Measurements from ENCODE around the gene MDK.

Gene MDK

GRCh38 chr11:46383974-46384701 lies 2.7 kb downstream of the MDK start:
- DNase-seq, result no peak

DNA sequence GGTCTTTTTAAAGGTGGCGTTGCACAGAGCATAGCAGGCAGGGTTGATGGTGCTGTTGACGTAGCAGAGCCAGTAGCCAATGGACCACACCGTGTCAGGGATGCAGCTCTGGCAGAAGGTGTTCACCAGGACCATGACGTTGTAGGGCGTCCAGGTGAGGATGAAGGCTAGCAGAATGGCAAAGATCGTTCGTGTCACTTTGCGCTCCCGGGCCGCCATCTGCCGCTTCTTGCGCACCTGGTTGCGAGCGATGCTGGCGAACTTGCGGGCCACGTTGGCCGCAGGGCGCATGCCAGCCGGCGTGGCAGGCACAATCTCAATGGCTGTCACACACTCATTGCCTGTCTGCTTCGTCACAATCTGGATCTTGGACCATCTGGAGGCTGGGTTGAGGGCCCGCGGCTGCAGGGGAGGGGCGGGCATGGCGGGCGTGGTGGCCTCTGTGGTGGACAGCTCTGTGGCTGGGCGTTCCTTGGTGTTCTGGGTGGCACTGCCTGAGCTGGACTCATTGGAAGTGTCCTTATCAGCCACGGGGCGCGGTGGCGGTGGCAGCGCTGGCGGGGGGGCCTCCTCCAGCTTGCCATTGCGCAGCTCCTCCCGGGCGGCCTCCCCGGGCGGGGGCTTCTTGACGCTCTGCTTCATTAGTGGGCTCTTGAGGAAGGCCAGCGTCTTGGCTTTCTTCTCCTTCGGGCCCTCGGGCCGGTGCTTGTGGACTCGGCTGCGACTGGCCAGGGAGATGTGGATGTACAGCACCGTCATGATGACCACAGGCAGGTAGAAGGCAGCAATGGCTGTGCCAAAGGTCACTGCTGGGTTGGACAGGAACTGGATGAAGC lies 3.9 kb downstream of the MDK start:
- no peak for DNase-seq

DNA sequence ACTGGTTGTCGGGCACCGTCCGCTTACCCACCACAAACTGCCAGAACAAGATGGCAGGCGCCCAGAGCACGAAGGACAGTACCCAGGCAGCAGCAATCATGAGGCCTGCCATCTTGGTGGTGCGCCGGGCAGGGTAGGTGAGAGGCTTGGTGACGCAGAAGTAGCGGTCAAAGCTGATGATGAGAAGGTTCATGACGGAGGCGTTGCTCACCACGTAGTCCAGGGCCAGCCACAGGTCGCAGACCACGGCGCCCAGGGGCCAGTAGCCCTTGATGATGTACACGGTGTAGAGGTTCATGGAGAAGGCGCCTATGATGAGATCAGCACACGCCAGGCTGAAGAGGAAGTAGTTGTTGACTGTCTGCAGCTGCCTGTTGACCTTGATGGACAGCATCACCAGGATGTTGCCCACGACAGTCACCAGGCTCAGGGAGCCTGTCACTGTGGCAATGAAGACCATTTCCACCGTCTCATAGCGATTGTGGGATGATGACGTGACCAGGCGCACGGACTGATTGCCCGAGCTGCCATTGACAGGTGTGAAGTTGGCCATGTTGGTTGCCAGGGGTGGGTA lies 4.6 kb downstream of the MDK start:
- no peak for DNase-seq

DNA sequence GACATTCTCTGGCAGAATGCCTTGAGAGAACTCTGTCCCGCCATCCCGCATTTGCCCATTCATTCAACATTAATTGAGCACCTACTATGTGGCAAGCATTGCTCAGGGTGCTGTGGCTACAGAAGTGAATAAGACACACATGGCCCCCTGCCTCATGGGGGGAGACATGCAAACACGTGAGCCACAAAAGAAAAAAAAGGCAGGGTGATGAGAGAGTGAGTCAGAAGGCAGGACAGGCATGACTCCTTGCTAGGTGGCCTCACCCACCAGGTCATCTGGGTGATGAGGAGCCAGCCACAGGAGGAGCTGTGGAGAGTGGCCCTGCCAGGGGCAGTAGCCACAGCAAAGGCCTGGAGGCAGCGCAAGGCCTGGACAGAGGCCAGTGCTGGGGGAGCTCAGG lies 5.2 kb downstream of the MDK start:
- no peak for DNase-seq

- no peak for DNase-seq
Measured at GRCh38 chr11:46387456-46387855, 6.0 kb downstream of the MDK start.

DNA sequence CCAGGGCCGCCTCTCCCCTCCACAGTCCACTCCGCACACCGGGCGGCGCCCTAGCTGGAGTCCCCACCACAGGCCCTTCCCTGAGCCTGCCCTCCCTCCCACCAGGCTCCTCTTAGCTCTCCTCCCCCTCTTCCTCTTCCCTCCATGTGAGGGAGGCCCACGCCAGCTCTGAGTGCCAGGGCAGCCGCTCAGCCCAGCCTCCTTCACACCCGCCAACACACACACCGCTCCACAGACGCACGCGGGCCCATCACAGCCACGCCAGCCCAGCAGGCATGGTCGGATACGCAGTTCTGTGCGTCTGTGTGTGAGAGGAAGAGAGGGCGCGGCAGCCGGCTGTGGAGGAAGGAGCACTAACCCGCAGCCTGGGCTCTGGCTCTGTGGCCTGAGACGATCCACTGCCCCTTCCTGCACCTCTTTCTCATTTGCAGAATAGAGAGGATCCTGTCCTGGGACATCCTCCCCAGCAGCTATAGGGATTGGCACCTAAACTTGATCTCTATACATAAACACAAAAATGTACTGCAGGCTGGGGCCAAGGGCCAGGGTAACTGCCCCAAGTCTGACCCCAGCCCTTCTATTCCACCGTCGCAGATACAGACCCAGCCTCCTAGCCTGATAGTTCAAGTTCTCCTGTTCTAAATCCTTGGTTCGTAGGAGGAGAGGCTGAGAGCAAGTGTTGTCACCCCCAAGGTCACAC lies 6.6 kb downstream of the MDK start:
- no peak for DNase-seq

DNA sequence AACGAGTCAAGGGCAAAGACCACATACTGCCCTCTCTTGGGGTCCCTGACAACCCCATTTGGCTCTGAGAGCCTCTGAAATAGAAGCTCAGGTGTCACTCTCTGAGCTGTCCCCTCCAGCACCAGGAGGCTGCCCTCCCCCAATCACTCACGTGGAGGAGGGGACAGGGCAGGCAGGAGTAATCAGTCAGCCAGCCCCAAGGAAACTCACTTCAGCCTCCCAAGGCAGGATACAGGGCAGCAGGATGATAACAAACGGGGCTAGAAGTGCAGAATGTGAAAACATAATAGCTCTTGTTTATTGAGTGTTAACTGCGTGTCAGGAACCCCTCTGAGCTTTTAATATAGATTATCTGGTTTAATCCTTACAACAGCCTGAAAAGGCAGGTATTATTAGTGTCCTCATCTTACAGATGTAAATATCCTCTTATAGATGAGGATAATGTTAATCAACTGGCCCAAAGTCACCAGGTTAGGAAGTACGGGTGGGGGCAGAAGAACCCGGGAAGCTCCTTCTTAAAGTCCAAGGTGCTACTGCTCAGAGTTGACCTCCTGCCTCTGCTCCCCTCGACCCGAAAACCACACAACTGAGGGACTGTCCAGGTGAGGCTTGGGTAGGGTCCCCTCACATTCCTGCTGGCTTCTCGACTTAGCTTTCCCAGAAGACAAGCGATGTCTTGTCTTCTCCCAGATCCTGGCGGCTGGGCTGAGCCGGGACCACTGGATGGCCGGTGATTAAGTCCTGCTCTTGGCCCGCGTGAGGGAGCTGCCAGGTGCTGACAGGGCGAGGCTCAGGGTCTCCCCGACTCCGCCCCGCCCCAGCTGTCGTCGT lies 7.4 kb downstream of the MDK start:
- DNase-seq, result no peak

- no peak for DNase-seq
Measured at GRCh38 chr11:46389450-46390330, 8.2 kb downstream of the MDK start.

- DNase-seq, result no peak
Measured at GRCh38 chr11:46390331-46391171, 9.1 kb downstream of the MDK start.

DNA sequence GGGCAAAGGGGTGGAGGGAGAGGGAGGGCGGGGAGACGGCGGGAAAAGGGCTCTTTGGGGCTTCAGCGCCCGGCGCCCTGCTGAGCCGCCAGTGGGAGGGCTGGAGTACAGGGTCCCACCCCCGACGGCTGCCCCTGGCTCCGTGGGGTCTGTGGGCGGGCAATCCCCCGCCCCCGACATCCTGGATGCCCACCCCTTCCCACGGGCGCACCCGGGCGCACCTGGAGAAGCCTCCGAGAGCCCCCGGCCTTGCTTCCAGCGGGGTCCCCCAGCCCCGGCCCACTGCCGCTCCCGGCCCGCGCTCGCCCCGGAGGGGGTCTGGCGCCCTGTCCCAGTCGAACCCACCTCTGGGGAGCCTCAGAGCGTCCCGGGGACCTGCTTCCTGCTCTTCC lies 9.7 kb downstream of the MDK start:
- no peak for DNase-seq

DNA sequence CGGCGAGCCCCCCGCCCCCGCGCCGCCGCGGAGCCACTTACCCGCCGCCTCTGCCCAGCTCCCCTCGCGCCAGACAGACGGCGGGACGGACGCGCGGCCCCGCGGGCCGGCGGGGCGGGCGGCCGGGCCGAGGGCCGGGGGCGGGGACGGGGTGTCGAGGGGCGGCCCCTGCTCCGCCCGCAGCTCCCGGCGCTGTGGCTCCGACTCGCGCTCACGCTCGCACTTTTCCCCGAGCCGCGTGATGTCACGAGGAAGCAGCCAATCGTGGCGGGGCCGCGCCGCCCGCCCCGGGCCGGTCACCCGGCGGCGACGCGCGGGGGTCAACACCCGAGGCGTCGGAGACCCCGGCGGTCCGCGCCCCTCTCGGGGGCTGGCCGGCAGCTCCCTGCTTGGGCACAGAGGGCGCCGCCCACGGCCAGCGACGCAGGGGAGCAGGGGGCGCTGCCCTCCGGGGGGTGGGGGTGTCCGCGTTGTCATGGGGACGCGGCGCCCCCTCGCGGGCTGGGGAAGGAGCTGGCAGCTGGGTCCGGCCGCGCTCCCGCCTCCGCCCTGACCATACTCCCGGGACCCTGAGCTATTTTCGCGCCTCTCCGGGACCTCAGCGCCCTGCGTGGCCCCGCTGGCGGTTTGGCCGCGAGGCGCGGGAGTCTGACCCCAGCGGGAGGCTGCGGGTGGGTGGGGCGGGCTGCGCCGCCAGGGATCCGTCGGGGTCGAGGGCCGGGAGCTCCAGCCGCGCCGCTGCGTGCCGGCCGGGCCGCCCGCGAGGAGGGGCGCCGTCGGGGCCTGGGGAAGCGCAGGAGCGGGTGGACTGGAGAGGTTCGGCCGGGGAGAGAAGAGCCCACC lies 10.3 kb downstream of the MDK start, which contains the start of gene CHRM4:
Gene CHRM4 (minus strand): TSS at position 199 of the 843 bp plus-strand sequence. CDS start 5,219 bp downstream, outside the sequence.
- no peak for DNase-seq

GRCh38 chr11:46392421-46393230 lies 11.2 kb downstream of the MDK start:
- DNase-seq, result no peak

DNA sequence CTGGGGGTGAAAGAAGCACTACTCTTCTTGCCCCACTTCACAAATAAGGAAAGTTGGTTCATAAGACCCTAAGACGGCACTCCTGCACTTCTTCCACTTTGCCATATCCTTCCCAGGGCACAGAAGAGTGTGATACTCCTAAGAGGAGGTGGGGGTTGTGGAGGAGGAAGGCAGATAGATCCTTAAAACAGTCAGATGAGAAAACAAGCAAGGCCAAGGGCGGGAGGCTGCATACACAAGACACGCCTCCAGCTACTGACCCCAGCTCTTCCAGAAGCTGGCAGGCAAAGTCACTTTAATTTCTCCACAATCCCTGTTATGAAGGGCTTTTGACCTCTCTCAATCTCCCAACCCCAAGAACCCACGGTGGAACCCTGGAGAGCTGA lies 11.8 kb downstream of the MDK start:
- no peak for DNase-seq

GRCh38 chr11:46393759-46394158 lies 12.3 kb downstream of the MDK start:
- DNase-seq, result no peak

GRCh38 chr11:46397526-46397925 lies 16.1 kb downstream of the MDK start:
- no peak for DNase-seq

DNA sequence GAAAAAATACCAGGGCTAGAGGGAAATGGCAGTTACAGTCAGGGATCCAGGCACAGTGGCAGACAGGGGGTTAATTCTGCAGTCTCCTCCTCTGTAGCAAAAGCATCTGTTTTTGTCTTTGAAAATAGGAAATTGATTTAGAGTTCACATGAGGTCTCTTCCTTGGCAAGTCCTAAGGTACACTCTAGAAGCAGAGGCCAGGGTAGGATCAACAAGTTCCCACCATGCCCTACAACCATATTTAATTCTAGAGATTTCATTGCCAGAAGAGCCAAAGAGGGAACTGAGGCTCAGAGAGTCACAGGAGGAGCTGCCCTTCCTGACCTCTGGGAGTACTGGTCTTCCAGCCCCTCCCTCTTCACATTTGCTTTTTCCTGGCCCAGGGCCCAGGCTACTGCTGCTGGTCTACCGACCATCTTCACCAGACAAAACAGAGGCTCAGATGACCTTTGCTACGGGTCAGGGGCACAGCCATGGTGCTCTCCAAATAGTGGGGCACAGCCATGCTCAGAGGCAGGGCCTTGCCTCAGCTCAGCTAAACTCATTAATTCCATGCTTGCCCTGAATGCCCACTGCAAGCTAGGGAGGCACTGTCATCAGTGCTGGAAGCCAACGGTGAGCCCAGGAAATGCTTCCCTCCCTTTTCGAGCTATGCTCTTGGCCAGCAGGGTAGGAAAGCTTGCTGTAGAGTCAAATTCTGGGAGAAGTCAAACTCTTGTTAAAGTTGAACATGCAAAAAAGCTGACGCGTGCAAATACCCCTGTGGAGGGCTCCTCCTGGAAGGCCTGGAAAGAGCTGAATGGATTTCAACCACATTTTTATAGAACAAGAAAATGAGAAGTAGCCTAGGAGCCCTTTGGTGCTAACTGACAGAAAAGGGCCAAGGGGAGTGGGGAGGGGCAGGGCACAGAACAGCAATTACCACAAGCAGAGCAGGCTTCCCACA lies 21.8 kb downstream of the MDK start:
- no peak for DNase-seq

- no peak for DNase-seq
Measured at GRCh38 chr11:46404476-46405017, 23.1 kb downstream of the MDK start.
